Fibroblast of villous mesenchyme (primary cell): ENCODE measurements around the gene OXT. TPM values are rescaled to one million over a fixed set of nuclear protein-coding genes. Genes with fewer than 3 reads are reported as not detected.

Experiments
- DNase-seq: peaks from one replicate; pipeline ENCODE4 v3.0.0-alpha.2; 2010; ENCODE audit warnings: low read depth
- H3K4me3 ChIP-seq: 2 replicates; pipeline ENCODE4 v1.5.1; 2011; ENCODE audit warnings: low read depth, mild to moderate bottlenecking, low read length
- CTCF ChIP-seq: IDR thresholded peaks from 2 replicates; pipeline ENCODE4 v1.5.1; 2012; ENCODE audit warnings: low read depth, mild to moderate bottlenecking, low read length; ENCODE audit not compliant: insufficient read depth
- total RNA-seq: library from RNA; depleted of rRNA; stranded (reverse); fragments of >200 nt; gene quantifications from 2 replicates; pipeline ENCODE4 v1.2.3, GENCODE V29; 2012

The OXT gene
- total RNA-seq, 1 donor = not detected

GRCh38 chr20:3044336-3044965, 27.0 kb upstream of the OXT start:
- no peak for TF ChIP-seq CTCF
- DNase-seq = no peak
- H3K4me3 ChIP-seq = no peak overlapping the region

- DNase-seq = peak; percentile 84
- peak overlapping the region; percentile 82 for H3K4me3 ChIP-seq
- TF ChIP-seq CTCF = no peak
These were observed 26.2 kb upstream of the OXT start for GRCh38 chr20:3045042-3045815.

- TF ChIP-seq CTCF = no peak
- H3K4me3 ChIP-seq = peak within 1 kb of the TSS; percentile 82
- peak; percentile 88 for DNase-seq
These were observed 25.4 kb upstream of the OXT start, which contains the start of gene MRPS26 for GRCh38 chr20:3045816-3046676. MRPS26 (plus strand) TSS chr20:3046052; CDS start chr20:3046069, 17 bp downstream.

- no peak for DNase-seq
- H3K4me3 ChIP-seq = peak overlapping the region; percentile 82
- no peak for TF ChIP-seq CTCF
These were observed 24.6 kb upstream of the OXT start for GRCh38 chr20:3046677-3047462.

- H3K4me3 ChIP-seq = no peak overlapping the region
- no peak for TF ChIP-seq CTCF
- no peak for DNase-seq
These were observed 23.7 kb upstream of the OXT start for GRCh38 chr20:3047486-3048419.
